SK-N-SH (cell line): Measurements from ENCODE around the gene ACVR1C.

ENCODE experiments used
- CTCF ChIP-seq: fragments of 200-600 bp; sonication (generic); IDR thresholded peaks from 2 replicates; pipeline ENCODE4 v1.6.1; 2017; ENCODE audit warnings: antibody characterized with exemption, mild to moderate bottlenecking, moderate library complexity
- ELF1 ChIP-seq: IDR thresholded peaks from 2 replicates; pipeline ENCODE4 v1.4.0; 2012
- EP300 ChIP-seq, 2 experiments: IDR thresholded peaks; 2 replicates each; pipeline versions ENCODE4 v1.4.0 to v1.6.1; 2012; ENCODE audit warnings: borderline replicate concordance in 1 of 2, low read depth in 1 of 2, low read length in 1 of 2
- EZH2phosphoT487 ChIP-seq: fragments of 200-600 bp; sonication (generic); IDR thresholded peaks from 2 replicates; pipeline ENCODE4 v1.6.1; 2017; ENCODE audit warnings: low read depth, mixed run types, mild to moderate bottlenecking, antibody characterized with exemption, moderate library complexity, borderline replicate concordance
- RCOR1 ChIP-seq: fragments of 150-350 bp; IDR thresholded peaks from 2 replicates; pipeline ENCODE4 v1.6.1; 2017; ENCODE audit warnings: antibody characterized with exemption, low read length
- REST ChIP-seq: IDR thresholded peaks from 2 replicates; pipeline ENCODE4 v1.6.1; 2012; ENCODE audit warnings: mild to moderate bottlenecking, low read depth, low read length, moderate library complexity
- SIN3A ChIP-seq: IDR thresholded peaks from 2 replicates; pipeline ENCODE4 v1.6.1; 2012; ENCODE audit warnings: low read depth, mild to moderate bottlenecking, low read length, moderate library complexity, borderline replicate concordance
- USF2 ChIP-seq: fragments of 150-350 bp; IDR thresholded peaks from 2 replicates; pipeline ENCODE4 v1.6.1; 2017; ENCODE audit warnings: antibody characterized with exemption, low read length, low read depth, borderline replicate concordance

- TF ChIP-seq CTCF = no peak
- TF ChIP-seq EZH2phosphoT487 = no peak
- TF ChIP-seq EP300 (IDR thresholded peaks at IDR 0.05; ENCODE audit: borderline replicate concordance in 1 of 2, low read depth in 1 of 2, low read length in 1 of 2) = no peak
- no peak for TF ChIP-seq REST
- no peak for TF ChIP-seq USF2
- no peak for TF ChIP-seq ELF1
- TF ChIP-seq RCOR1 = no peak
- TF ChIP-seq SIN3A = no peak
Measured at GRCh38 chr2:157559061-157559460, 69.6 kb downstream of the ACVR1C start.
